Measurements from ENCODE around the gene ITPK1.

The ITPK1 gene

DNA sequence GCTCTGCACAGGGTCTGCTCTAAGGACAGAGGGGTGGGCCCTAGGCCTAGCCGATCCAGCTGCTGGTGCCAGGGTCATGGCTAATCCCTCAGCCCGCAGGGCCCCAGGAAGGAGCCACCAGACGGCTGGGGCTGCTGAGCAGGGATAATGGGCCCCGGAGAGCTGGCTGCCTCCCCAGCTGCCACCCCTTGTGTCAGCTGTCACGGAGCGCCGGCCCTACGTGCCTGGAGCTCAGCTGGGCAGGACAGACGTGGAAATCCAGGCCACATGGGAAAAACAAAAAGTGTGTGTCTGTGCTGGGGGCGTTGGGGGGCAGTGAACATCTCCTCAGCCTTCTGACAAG lies 156.6 kb downstream of the ITPK1 start:
- Histone ChIP-seq H3K4me3 (ENCODE audit: low read length) (no peak overlapping the region), H3K27me3 (ENCODE audit: insufficient read depth, low read length) (no peaks in the 10 kb centered on the region), H3K27ac (ENCODE audit: low read depth, low read length) (no peak overlapping the region), H3K4me1 (ENCODE audit: insufficient read depth, low read length) (peaks cover 16% of the 10 kb centered on the region), H3K9me3 (ENCODE audit: insufficient read depth, low read depth, low read length) (no peaks in the 10 kb centered on the region), H3K9ac (ENCODE audit: low read depth, low read length) (no peak overlapping the region), H3K36me3 (ENCODE audit: insufficient read depth, low read length) (peaks cover 20% of the 10 kb centered on the region)
- 89% methylated on average over 10 of the region's 10 CpGs for WGBS

GRCh38 chr14:92958373-92959188 lies 157.1 kb downstream of the ITPK1 start:
- WGBS, result 97% methylated on average over 22 of the region's 22 CpGs
- Histone ChIP-seq H3K4me3 (ENCODE audit: low read length) (no peak overlapping the region), H3K36me3 (ENCODE audit: insufficient read depth, low read length) (peaks cover 20% of the 10 kb centered on the region), H3K9me3 (ENCODE audit: insufficient read depth, low read depth, low read length) (no peaks in the 10 kb centered on the region), H3K27ac (ENCODE audit: low read depth, low read length) (no peak overlapping the region), H3K4me1 (ENCODE audit: insufficient read depth, low read length) (peaks cover 11% of the 10 kb centered on the region), H3K9ac (ENCODE audit: low read depth, low read length) (no peak overlapping the region), H3K27me3 (ENCODE audit: insufficient read depth, low read length) (no peaks in the 10 kb centered on the region)

DNA sequence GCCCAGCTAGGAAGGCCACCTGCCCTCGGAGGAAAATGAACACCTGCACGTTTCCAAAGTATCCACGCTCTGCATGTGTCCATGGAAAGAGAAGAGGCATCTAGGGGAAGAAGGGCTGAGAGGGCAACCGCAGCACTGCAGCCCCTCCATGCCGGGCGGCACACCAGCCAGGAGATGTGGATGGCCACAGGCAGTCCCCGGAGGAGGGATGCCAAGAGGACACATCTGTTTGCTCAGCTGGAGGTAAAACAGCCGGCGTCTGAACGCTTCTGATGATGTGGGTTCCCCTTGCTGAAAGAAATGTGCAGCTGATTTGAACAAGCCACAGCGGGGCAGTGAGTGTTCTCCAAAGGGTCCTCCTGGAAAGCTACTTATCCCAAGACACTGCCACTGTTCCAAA lies 158.8 kb downstream of the ITPK1 start:
- H3K4me1 ChIP-seq (ENCODE audit: insufficient read depth, low read length), result peaks cover 5% of the 10 kb centered on the region; the same call in 1 of the 2 replicates
- WGBS, result 97% methylated on average over 11 of the region's 11 CpGs
- peaks cover 20% of the 10 kb centered on the region for H3K36me3 ChIP-seq (ENCODE audit: insufficient read depth, low read length)
- no peak overlapping the region for H3K9ac ChIP-seq (ENCODE audit: low read depth, low read length)
- H3K27me3 ChIP-seq (ENCODE audit: insufficient read depth, low read length), result no peaks in the 10 kb centered on the region
- H3K27ac ChIP-seq (ENCODE audit: low read depth, low read length), result no peak overlapping the region
- H3K9me3 ChIP-seq (ENCODE audit: insufficient read depth, low read depth, low read length), result no peaks in the 10 kb centered on the region
- no peak overlapping the region for H3K4me3 ChIP-seq (ENCODE audit: low read length)

DNA sequence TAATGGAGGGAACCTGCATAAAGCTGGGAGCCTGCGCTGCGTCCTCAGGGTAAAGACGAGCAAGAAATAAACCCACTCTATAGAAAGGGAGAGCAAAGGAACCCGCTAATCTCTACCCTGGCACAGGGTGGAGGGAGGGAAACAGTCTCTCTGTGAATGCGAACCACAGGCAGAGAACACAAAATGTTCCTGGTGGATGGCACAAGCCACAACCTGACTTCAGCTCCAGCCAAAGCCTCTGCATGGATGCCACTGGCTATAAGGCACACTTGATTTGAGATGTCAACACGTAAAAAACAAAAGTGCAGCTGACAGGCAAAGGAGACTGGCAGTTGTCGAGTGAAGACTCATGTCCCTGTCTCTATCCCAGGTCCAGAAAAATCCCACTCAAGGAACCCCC lies 160.3 kb downstream of the ITPK1 start:
- Histone ChIP-seq H3K4me1 (ENCODE audit: insufficient read depth, low read length) (peaks cover 5% of the 10 kb centered on the region; the same call in 1 of the 2 replicates), H3K27me3 (ENCODE audit: insufficient read depth, low read length) (no peaks in the 10 kb centered on the region), H3K36me3 (ENCODE audit: insufficient read depth, low read length) (peaks cover 33% of the 10 kb centered on the region), H3K4me3 (ENCODE audit: low read length) (no peak overlapping the region), H3K9ac (ENCODE audit: low read depth, low read length) (no peak overlapping the region), H3K9me3 (ENCODE audit: insufficient read depth, low read depth, low read length) (no peaks in the 10 kb centered on the region), H3K27ac (ENCODE audit: low read depth, low read length) (no peak overlapping the region)
- WGBS, result 87% methylated on average over 7 of the region's 7 CpGs

- Histone ChIP-seq H3K4me3 (ENCODE audit: low read length) (no peak overlapping the region), H3K27ac (ENCODE audit: low read depth, low read length) (no peak overlapping the region), H3K9me3 (ENCODE audit: insufficient read depth, low read depth, low read length) (no peaks in the 10 kb centered on the region), H3K9ac (ENCODE audit: low read depth, low read length) (no peak overlapping the region), H3K4me1 (ENCODE audit: insufficient read depth, low read length) (peaks cover 5% of the 10 kb centered on the region; the same call in 1 of the 2 replicates), H3K36me3 (ENCODE audit: insufficient read depth, low read length) (peaks cover 37% of the 10 kb centered on the region), H3K27me3 (ENCODE audit: insufficient read depth, low read length) (no peaks in the 10 kb centered on the region)
- WGBS, result 82% methylated on average over 5 of the region's 5 CpGs
These were observed 160.8 kb downstream of the ITPK1 start for GRCh38 chr14:92954933-92955332.

GRCh38 chr14:92953526-92953925 lies 162.2 kb downstream of the ITPK1 start:
- 93% methylated on average over 6 of the region's 6 CpGs for WGBS
- Histone ChIP-seq H3K36me3 (ENCODE audit: insufficient read depth, low read length) (peaks cover 41% of the 10 kb centered on the region), H3K9me3 (ENCODE audit: insufficient read depth, low read depth, low read length) (no peaks in the 10 kb centered on the region), H3K27me3 (ENCODE audit: insufficient read depth, low read length) (no peaks in the 10 kb centered on the region), H3K4me1 (ENCODE audit: insufficient read depth, low read length) (peaks cover 5% of the 10 kb centered on the region; the same call in 1 of the 2 replicates), H3K27ac (ENCODE audit: low read depth, low read length) (no peak overlapping the region), H3K9ac (ENCODE audit: low read depth, low read length) (no peak overlapping the region), H3K4me3 (ENCODE audit: low read length) (no peak overlapping the region)

DNA sequence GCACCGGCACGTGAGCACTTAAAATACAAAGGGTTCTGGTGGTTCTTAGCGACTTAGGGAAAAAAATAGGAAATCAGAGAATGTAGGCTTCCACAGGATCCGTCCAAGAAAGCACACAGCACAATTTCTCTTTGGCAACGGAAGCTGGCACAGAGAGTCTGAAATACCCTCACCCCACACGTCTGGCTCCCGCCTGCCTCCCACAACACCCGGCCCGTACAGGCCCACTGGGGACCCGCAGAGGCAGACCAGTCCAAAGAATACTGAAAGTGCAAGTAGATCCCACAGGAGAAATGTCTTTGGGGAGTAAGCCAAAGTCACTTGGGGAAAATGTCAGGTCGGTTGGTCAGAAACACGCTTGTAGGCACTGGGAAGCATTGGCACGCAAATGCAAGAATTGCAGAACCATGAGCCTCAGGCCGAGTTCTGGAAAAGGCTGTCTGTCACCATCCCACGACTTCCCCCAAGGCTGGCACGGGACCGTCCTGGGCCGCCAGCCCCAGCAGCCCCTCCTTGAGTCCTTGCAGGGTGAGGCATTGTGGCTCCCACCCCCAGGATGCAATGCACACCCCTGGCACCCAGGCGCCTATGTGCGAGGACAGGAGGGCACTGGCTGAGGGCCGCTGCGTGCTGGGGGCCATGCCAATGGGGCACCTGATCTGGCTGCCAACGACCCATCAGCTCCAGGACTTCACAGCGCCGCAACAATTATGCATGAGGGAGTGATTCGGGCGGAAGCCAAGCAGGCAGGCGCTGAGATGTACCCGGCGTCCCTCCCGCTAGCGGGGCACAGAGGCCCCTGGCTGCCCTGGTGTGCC lies 163.0 kb downstream of the ITPK1 start:
- WGBS, result 94% methylated on average over 32 of the region's 32 CpGs
- H3K27ac ChIP-seq (ENCODE audit: low read depth, low read length), result no peak overlapping the region
- H3K4me3 ChIP-seq (ENCODE audit: low read length), result no peak overlapping the region
- H3K36me3 ChIP-seq (ENCODE audit: insufficient read depth, low read length), result peaks cover 38% of the 10 kb centered on the region
- H3K27me3 ChIP-seq (ENCODE audit: insufficient read depth, low read length), result no peaks in the 10 kb centered on the region
- H3K9me3 ChIP-seq (ENCODE audit: insufficient read depth, low read depth, low read length), result no peaks in the 10 kb centered on the region
- no peak overlapping the region for H3K9ac ChIP-seq (ENCODE audit: low read depth, low read length)
- H3K4me1 ChIP-seq (ENCODE audit: insufficient read depth, low read length), result peaks cover 5% of the 10 kb centered on the region; the same call in 1 of the 2 replicates

DNA sequence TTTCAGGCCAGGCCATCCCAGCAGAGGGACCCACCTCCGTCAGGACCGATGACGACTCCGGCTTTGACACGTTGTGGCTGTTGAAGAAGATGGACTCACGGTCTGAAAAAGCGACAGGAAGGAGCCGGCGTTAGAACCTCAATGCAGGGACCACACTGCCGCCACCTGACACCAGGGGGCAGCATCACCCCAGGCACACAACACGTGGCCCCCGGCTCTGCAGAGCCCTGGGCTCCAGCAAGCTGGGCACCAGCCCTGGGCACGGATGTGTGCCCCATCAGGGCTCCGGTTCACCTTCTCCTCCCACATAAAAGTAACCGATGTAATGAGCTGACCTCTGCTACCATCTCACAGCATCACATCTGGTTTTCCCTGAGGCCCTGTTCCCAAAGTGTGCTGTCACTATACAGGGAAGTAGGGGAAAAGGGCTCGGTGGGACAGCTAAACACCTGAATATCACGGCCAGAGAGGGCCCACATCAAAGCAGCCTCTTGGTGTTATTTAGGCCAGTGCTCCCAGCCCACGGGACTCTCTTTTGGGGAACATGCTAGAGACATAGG lies 163.7 kb downstream of the ITPK1 start:
- Histone ChIP-seq H3K9ac (ENCODE audit: low read depth, low read length) (no peak overlapping the region), H3K4me3 (ENCODE audit: low read length) (no peak overlapping the region), H3K36me3 (ENCODE audit: insufficient read depth, low read length) (peaks cover 31% of the 10 kb centered on the region), H3K27ac (ENCODE audit: low read depth, low read length) (no peak overlapping the region), H3K27me3 (ENCODE audit: insufficient read depth, low read length) (no peaks in the 10 kb centered on the region), H3K4me1 (ENCODE audit: insufficient read depth, low read length) (peaks cover 5% of the 10 kb centered on the region; the same call in 1 of the 2 replicates), H3K9me3 (ENCODE audit: insufficient read depth, low read depth, low read length) (no peaks in the 10 kb centered on the region)
- 43% methylated on average over 18 of the region's 18 CpGs for WGBS

DNA sequence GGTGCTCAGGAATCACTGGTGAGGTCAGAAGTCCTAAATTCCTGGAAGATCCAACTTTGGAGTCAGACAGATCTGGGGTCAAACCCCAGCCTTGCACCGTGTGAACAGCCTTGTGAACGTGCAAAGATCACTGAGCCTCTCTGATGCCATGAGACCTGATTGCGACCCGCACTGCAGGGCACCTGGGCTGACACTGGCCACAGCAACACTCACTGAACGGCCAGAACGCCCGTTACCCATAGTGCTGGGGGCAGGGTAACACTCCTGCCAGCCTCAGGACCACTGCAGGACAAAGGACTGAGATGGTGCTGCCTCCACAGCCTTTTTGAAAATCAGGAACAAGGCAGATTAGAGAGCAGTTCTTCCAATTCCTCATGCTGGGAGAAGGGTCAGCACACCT lies 164.5 kb downstream of the ITPK1 start:
- Histone ChIP-seq H3K27me3 (ENCODE audit: insufficient read depth, low read length) (no peaks in the 10 kb centered on the region), H3K36me3 (ENCODE audit: insufficient read depth, low read length) (peaks cover 31% of the 10 kb centered on the region), H3K4me1 (ENCODE audit: insufficient read depth, low read length) (peaks cover 5% of the 10 kb centered on the region; the same call in 1 of the 2 replicates), H3K27ac (ENCODE audit: low read depth, low read length) (no peak overlapping the region), H3K9me3 (ENCODE audit: insufficient read depth, low read depth, low read length) (no peaks in the 10 kb centered on the region), H3K4me3 (ENCODE audit: low read length) (no peak overlapping the region), H3K9ac (ENCODE audit: low read depth, low read length) (no peak overlapping the region)
- 96% methylated on average over 7 of the region's 7 CpGs for WGBS

- peaks cover 5% of the 10 kb centered on the region; the same call in 1 of the 2 replicates for H3K4me1 ChIP-seq (ENCODE audit: insufficient read depth, low read length)
- H3K27me3 ChIP-seq (ENCODE audit: insufficient read depth, low read length), result no peaks in the 10 kb centered on the region
- 93% methylated on average over 6 of the region's 6 CpGs for WGBS
- H3K36me3 ChIP-seq (ENCODE audit: insufficient read depth, low read length), result peaks cover 35% of the 10 kb centered on the region
- no peak overlapping the region for H3K9ac ChIP-seq (ENCODE audit: low read depth, low read length)
- no peak overlapping the region for H3K4me3 ChIP-seq (ENCODE audit: low read length)
- H3K9me3 ChIP-seq (ENCODE audit: insufficient read depth, low read depth, low read length), result no peaks in the 10 kb centered on the region
- H3K27ac ChIP-seq (ENCODE audit: low read depth, low read length), result no peak overlapping the region
These were observed 165.0 kb downstream of the ITPK1 start for GRCh38 chr14:92950773-92951172.

- peaks cover 4% of the 10 kb centered on the region; the same call in 1 of the 2 replicates for H3K4me1 ChIP-seq (ENCODE audit: insufficient read depth, low read length)
- no peak overlapping the region for H3K27ac ChIP-seq (ENCODE audit: low read depth, low read length)
- H3K9me3 ChIP-seq (ENCODE audit: insufficient read depth, low read depth, low read length), result no peaks in the 10 kb centered on the region
- peaks cover 35% of the 10 kb centered on the region for H3K36me3 ChIP-seq (ENCODE audit: insufficient read depth, low read length)
- no peak overlapping the region for H3K9ac ChIP-seq (ENCODE audit: low read depth, low read length)
- H3K4me3 ChIP-seq (ENCODE audit: low read length), result no peak overlapping the region
- 94% methylated on average over 7 of the region's 7 CpGs for WGBS
- H3K27me3 ChIP-seq (ENCODE audit: insufficient read depth, low read length), result no peaks in the 10 kb centered on the region
These were observed 165.6 kb downstream of the ITPK1 start for GRCh38 chr14:92950193-92950540.
